DOHH2 (cell line): ENCODE data around the gene CLDN7.

Experiments used
- H3F3A ChIP-seq: fragments of 200-600 bp; sonication (generic), shearing (Covaris generic); 2 replicates; pipeline ENCODE4 v1.6.0; 2016; ENCODE audit warnings: antibody characterized with exemption, mild to moderate bottlenecking; ENCODE audit not compliant: control insufficient read depth, insufficient read depth
- H3K27ac ChIP-seq: fragments of 200-600 bp; sonication (generic); 2 replicates; pipeline ENCODE4 v1.5.1; 2014; ENCODE audit warnings: low read depth, mild to moderate bottlenecking, low read length, moderate library complexity
- H3K27me3 ChIP-seq: fragments of 200-600 bp; sonication (generic); 2 replicates; pipeline ENCODE4 v1.6.1; 2014; ENCODE audit warnings: mild to moderate bottlenecking, low read length, mixed read lengths; ENCODE audit not compliant: control insufficient read depth
- H3K36me3 ChIP-seq: fragments of 200-600 bp; sonication (generic); 2 replicates; pipeline ENCODE4 v1.6.1; 2014; ENCODE audit warnings: mild to moderate bottlenecking, low read length, moderate library complexity, mixed read lengths; ENCODE audit not compliant: control insufficient read depth
- H3K4me1 ChIP-seq: fragments of 200-600 bp; sonication (generic); 2 replicates; pipeline ENCODE4 v1.6.1; 2014; ENCODE audit warnings: mild to moderate bottlenecking, low read length, mixed read lengths; ENCODE audit not compliant: control insufficient read depth
- H3K4me2 ChIP-seq: fragments of 200-600 bp; sonication (generic); 2 replicates; pipeline ENCODE4 v1.6.0; 2014; ENCODE audit warnings: mild to moderate bottlenecking, low read length, moderate library complexity
- H3K4me3 ChIP-seq: fragments of 200-600 bp; sonication (generic); 2 replicates; pipeline ENCODE4 v1.5.1; 2014; ENCODE audit warnings: mild to moderate bottlenecking, low read length, mixed read lengths
- H3K79me2 ChIP-seq: fragments of 200-600 bp; sonication (generic); 2 replicates; pipeline ENCODE4 v1.6.1; 2014; ENCODE audit warnings: mild to moderate bottlenecking, low read length, mixed read lengths; ENCODE audit not compliant: control insufficient read depth
- H3K9me2 ChIP-seq: fragments of 200-600 bp; sonication (generic); replicated peaks from 2 replicates; pipeline ENCODE4 v1.6.1; 2014; ENCODE audit warnings: mild to moderate bottlenecking, low read length, mixed read lengths; ENCODE audit not compliant: control insufficient read depth
- H3K9me3 ChIP-seq: fragments of 200-600 bp; sonication (generic); 2 replicates; pipeline ENCODE4 v1.6.1; 2014; ENCODE audit warnings: antibody characterized with exemption, low read length, mixed read lengths; ENCODE audit not compliant: control insufficient read depth, insufficient read depth
- H4K20me1 ChIP-seq: fragments of 200-600 bp; sonication (generic); 2 replicates; pipeline ENCODE4 v1.6.0; 2014; ENCODE audit warnings: low read depth, mild to moderate bottlenecking, antibody characterized with exemption, low read length, moderate library complexity; ENCODE audit not compliant: control insufficient read depth, insufficient read depth
- CTCF ChIP-seq: fragments of 200-600 bp; sonication (generic); IDR thresholded peaks from one replicate; pipeline ENCODE4 v1.5.1; 2014; ENCODE audit warnings: antibody characterized with exemption, mild to moderate bottlenecking, low read depth, low read length; ENCODE audit not compliant: poor library complexity, severe bottlenecking
- EZH2phosphoT487 ChIP-seq: fragments of 200-600 bp; sonication (generic); IDR thresholded peaks from 2 replicates; pipeline ENCODE4 v1.6.1; 2017; ENCODE audit warnings: borderline replicate concordance, mild to moderate bottlenecking, antibody characterized with exemption, low read length, moderate library complexity, mixed read lengths

Gene CLDN7

GRCh38 chr17:7238420-7239090 lies 23.7 kb downstream of the CLDN7 start:
- no peaks in the 10 kb centered on the region for H3K9me2 ChIP-seq
- H3K4me1 ChIP-seq, result peaks cover 60% of the 10 kb centered on the region
- peaks cover 69% of the 10 kb centered on the region for H3K79me2 ChIP-seq
- H3K4me2 ChIP-seq, result peak overlapping the region; percentile 76
- no peak for TF ChIP-seq EZH2phosphoT487
- no peak for TF ChIP-seq CTCF
- peaks cover 65% of the 10 kb centered on the region for H3K36me3 ChIP-seq
- peak overlapping the region; percentile 97 for H3K4me3 ChIP-seq
- H4K20me1 ChIP-seq, result peaks cover 8% of the 10 kb centered on the region; the same call in 1 of the 2 replicates
- H3K9me3 ChIP-seq, result no peaks in the 10 kb centered on the region
- no peaks in the 10 kb centered on the region for H3K27me3 ChIP-seq
- H3F3A ChIP-seq, result peaks cover 51% of the 10 kb centered on the region
- peak overlapping the region; percentile 84 for H3K27ac ChIP-seq

DNA sequence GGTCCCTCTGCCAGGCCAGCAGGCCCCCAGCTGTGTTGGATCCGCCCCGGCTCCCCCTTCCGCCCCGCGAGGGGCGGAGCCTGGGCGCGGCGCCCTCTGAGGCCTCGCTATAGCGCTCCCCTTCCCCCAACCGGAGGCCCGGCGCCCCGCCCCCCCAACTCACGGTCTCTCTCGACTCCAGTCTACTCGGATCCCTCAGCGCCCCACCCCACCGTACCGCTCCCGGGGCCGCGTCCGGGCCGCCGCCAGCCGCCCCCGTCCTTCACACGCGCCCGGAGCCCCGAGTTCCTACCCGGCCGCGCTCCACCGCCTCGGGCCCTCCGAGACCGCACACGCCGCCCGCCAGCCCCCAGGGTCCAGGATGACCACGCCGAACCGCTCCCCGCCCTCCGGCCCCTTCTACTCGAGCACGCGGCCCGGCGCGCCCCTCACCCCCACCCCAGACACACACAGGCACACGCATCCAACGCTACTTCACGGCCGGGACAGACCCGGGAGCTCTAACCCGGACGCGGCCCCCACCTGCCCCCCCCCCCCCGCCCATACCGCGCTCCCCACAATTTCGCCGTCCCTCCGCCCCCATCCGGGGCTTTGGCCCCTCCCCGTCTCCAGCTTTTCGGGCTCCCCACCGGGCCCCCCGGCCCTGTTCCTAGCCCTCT lies 24.4 kb downstream of the CLDN7 start:
- no peaks in the 10 kb centered on the region for H3K27me3 ChIP-seq
- H3K9me2 ChIP-seq, result no peaks in the 10 kb centered on the region
- TF ChIP-seq EZH2phosphoT487, result no peak
- no peak for TF ChIP-seq CTCF
- H3K4me1 ChIP-seq, result peaks cover 55% of the 10 kb centered on the region
- H3K4me3 ChIP-seq, result peak overlapping the region; percentile 97
- peak overlapping the region; percentile 67 for H3K4me2 ChIP-seq
- peaks cover 66% of the 10 kb centered on the region for H3K36me3 ChIP-seq
- peaks cover 8% of the 10 kb centered on the region for H4K20me1 ChIP-seq
- H3K27ac ChIP-seq, result peak overlapping the region; percentile 84
- H3F3A ChIP-seq, result peaks cover 47% of the 10 kb centered on the region
- H3K79me2 ChIP-seq, result peaks cover 76% of the 10 kb centered on the region
- no peaks in the 10 kb centered on the region for H3K9me3 ChIP-seq

- Histone ChIP-seq H3K27me3 (no peaks in the 10 kb centered on the region), H3K36me3 (peaks cover 70% of the 10 kb centered on the region), H3K4me2 (peak overlapping the region; percentile 67), H4K20me1 (peaks cover 11% of the 10 kb centered on the region), H3K9me2 (no peaks in the 10 kb centered on the region), H3F3A (peaks cover 47% of the 10 kb centered on the region), H3K9me3 (no peaks in the 10 kb centered on the region), H3K4me3 (peak overlapping the region; percentile 97), H3K79me2 (peaks cover 78% of the 10 kb centered on the region), H3K4me1 (peaks cover 56% of the 10 kb centered on the region), H3K27ac (peak overlapping the region; percentile 84)
- no peak for TF ChIP-seq EZH2phosphoT487
- no peak for TF ChIP-seq CTCF
Measured at GRCh38 chr17:7237266-7237760, 25.0 kb downstream of the CLDN7 start.
